Mesendoderm (in vitro differentiated cells): ENCODE data around the gene LTO1.

ENCODE experiments used
- DNase-seq: peaks from one replicate; pipeline ENCODE4 v3.0.0; 2013
- H2AK5ac ChIP-seq: 2 replicates; pipeline ENCODE4 v1.6.1; 2013; ENCODE audit warnings: low read length, inconsistent platforms
- H2BK120ac ChIP-seq: 2 replicates; pipeline ENCODE4 v1.6.1; 2013; ENCODE audit warnings: low read depth, mild to moderate bottlenecking, low read length, moderate library complexity, mixed read lengths
- H2BK15ac ChIP-seq: replicated peaks from 2 replicates; pipeline ENCODE4 v1.6.1; 2013; ENCODE audit warnings: low read depth, mild to moderate bottlenecking, moderate library complexity
- H2BK5ac ChIP-seq: 2 replicates; pipeline ENCODE4 v1.6.1; 2013; ENCODE audit warnings: low read length, inconsistent platforms
- H3K18ac ChIP-seq: 2 replicates; pipeline ENCODE4 v1.6.1; 2013; ENCODE audit warnings: mild to moderate bottlenecking, low read length, mixed read lengths
- H3K23ac ChIP-seq: one replicate; pipeline ENCODE4 v1.6.1; 2013; ENCODE audit warnings: low read length
- H3K27ac ChIP-seq: 2 replicates; pipeline ENCODE4 v1.5.1; 2013; ENCODE audit warnings: low read depth, mild to moderate bottlenecking, inconsistent platforms, low read length, moderate library complexity
- H3K27me3 ChIP-seq: 2 replicates; pipeline ENCODE4 v1.6.1; 2013; ENCODE audit warnings: low read length, control low read depth, mild to moderate bottlenecking, inconsistent platforms; ENCODE audit not compliant: insufficient read depth, poor library complexity
- H3K36me3 ChIP-seq: 2 replicates; pipeline ENCODE4 v1.6.1; 2013; ENCODE audit warnings: low read length, inconsistent platforms; ENCODE audit not compliant: control insufficient read depth, insufficient read depth
- H3K4ac ChIP-seq: one replicate; pipeline ENCODE4 v1.6.1; 2013; ENCODE audit warnings: low read depth, mild to moderate bottlenecking, low read length, moderate library complexity
- H3K4me1 ChIP-seq: 2 replicates; pipeline ENCODE4 v1.6.1; 2013; ENCODE audit warnings: low read depth, low read length, inconsistent platforms; ENCODE audit not compliant: control insufficient read depth
- H3K4me2 ChIP-seq: 2 replicates; pipeline ENCODE4 v1.6.1; 2013; ENCODE audit warnings: low read length
- H3K4me3 ChIP-seq: 2 replicates; pipeline ENCODE4 v1.5.1; 2013; ENCODE audit warnings: mild to moderate bottlenecking, low read length
- H3K56ac ChIP-seq: one replicate; pipeline ENCODE4 v1.6.1; 2013; ENCODE audit warnings: low read length
- H3K79me1 ChIP-seq: 2 replicates; pipeline ENCODE4 v1.6.1; 2013; ENCODE audit warnings: low read length, inconsistent platforms
- H3K79me2 ChIP-seq: 2 replicates; pipeline ENCODE4 v1.6.1; 2013; ENCODE audit warnings: mild to moderate bottlenecking, low read length; ENCODE audit not compliant: control insufficient read depth, insufficient read depth
- H3K9ac ChIP-seq: 2 replicates; pipeline ENCODE4 v1.6.1; 2013; ENCODE audit warnings: low read length, inconsistent platforms
- H4K5ac ChIP-seq: one replicate; pipeline ENCODE4 v1.6.1; 2013; ENCODE audit warnings: low read length
- H4K8ac ChIP-seq: one replicate; pipeline ENCODE4 v1.6.1; 2013; ENCODE audit warnings: low read depth, mild to moderate bottlenecking, control low read depth, low read length, moderate library complexity
- WGBS: extraction: QIAGEN DNeasy Blood & Tissue Kit; methylation state at CpG from one replicate; pipeline ENCODE4 v1.1.7; 2013; ENCODE audit warnings: low lambda C conversion rate, missing lambda C conversion rate; ENCODE audit not compliant: insufficient coverage; ENCODE audit errors: extremely low coverage; 5-methylcytosine and 5-hydroxymethylcytosine counted together

Gene LTO1

GRCh38 chr11:69639831-69640230 lies 35.3 kb downstream of the LTO1 start:
- Histone ChIP-seq H2BK15ac (no peak overlapping the region), H3K79me1 (peaks cover 9% of the 10 kb centered on the region), H3K4ac (peak overlapping the region; percentile 86), H3K18ac (peak overlapping the region; percentile 89), H4K8ac (no peak overlapping the region), H3K27ac (no peak overlapping the region), H2BK120ac (peak overlapping the region; percentile 55), H3K79me2 (peaks cover 20% of the 10 kb centered on the region), H2AK5ac (no peak overlapping the region), H3K4me2 (peak overlapping the region; percentile 19), H3K23ac (no peak overlapping the region), H4K5ac (no peak overlapping the region), H2BK5ac (no peak overlapping the region), H3K4me3 (no peak overlapping the region), H3K4me1 (peaks cover 2% of the 10 kb centered on the region), H3K36me3 (peaks cover 2% of the 10 kb centered on the region), H3K56ac (peak overlapping the region; percentile 79), H3K9ac (peak overlapping the region; percentile 80), H3K27me3 (no peaks in the 10 kb centered on the region)
- WGBS = no CpG with 5 or more reads among the region's 9 CpGs
- DNase-seq = no peak

- H4K5ac ChIP-seq = no peak overlapping the region
- peak overlapping the region; percentile 45 for H3K4me3 ChIP-seq
- no peak overlapping the region for H2BK5ac ChIP-seq
- H3K27me3 ChIP-seq = no peaks in the 10 kb centered on the region
- DNase-seq = peak; percentile 99
- H3K4me1 ChIP-seq = peaks cover 6% of the 10 kb centered on the region
- H2AK5ac ChIP-seq = no peak overlapping the region
- peak overlapping the region; percentile 91 for H2BK120ac ChIP-seq
- H3K27ac ChIP-seq = peak overlapping the region; percentile 93
- H2BK15ac ChIP-seq = no peak overlapping the region
- no peak overlapping the region for H3K23ac ChIP-seq
- peak overlapping the region; percentile 97 for H3K18ac ChIP-seq
- H3K4me2 ChIP-seq = peak overlapping the region; percentile 38
- no peaks in the 10 kb centered on the region for H3K36me3 ChIP-seq
- H3K79me1 ChIP-seq = peaks cover 3% of the 10 kb centered on the region
- peak overlapping the region; percentile 99 for H3K4ac ChIP-seq
- WGBS = no CpG with 5 or more reads among the region's 64 CpGs
- H3K9ac ChIP-seq = peak overlapping the region; percentile 77
- peak overlapping the region; percentile 76 for H3K56ac ChIP-seq
- peaks cover 16% of the 10 kb centered on the region for H3K79me2 ChIP-seq
- peak overlapping the region; percentile 88 for H4K8ac ChIP-seq
These were observed 36.0 kb downstream of the LTO1 start for GRCh38 chr11:69638941-69639681.

GRCh38 chr11:69637941-69638871 lies 36.9 kb downstream of the LTO1 start:
- no peak overlapping the region for H2BK15ac ChIP-seq
- no peak overlapping the region for H2AK5ac ChIP-seq
- no peaks in the 10 kb centered on the region for H3K79me1 ChIP-seq
- H3K56ac ChIP-seq = peak overlapping the region; percentile 86
- no peak overlapping the region for H3K23ac ChIP-seq
- H2BK120ac ChIP-seq = peak overlapping the region; percentile 91
- H4K8ac ChIP-seq = peak overlapping the region; percentile 88
- H3K9ac ChIP-seq = peak overlapping the region; percentile 62
- H3K4me1 ChIP-seq = peaks cover 6% of the 10 kb centered on the region
- DNase-seq = peak; percentile 89
- H3K4me3 ChIP-seq = peak overlapping the region; percentile 29
- H3K4me2 ChIP-seq = peak overlapping the region; percentile 61
- peaks cover 9% of the 10 kb centered on the region for H3K79me2 ChIP-seq
- peak overlapping the region; percentile 65 for H3K27ac ChIP-seq
- no CpG with 5 or more reads among the region's 78 CpGs for WGBS
- peak overlapping the region; percentile 90 for H3K18ac ChIP-seq
- H3K27me3 ChIP-seq = no peaks in the 10 kb centered on the region
- H3K4ac ChIP-seq = peak overlapping the region; percentile 87
- H4K5ac ChIP-seq = peak overlapping the region; percentile 98
- H3K36me3 ChIP-seq = no peaks in the 10 kb centered on the region
- H2BK5ac ChIP-seq = no peak overlapping the region

- Histone ChIP-seq H2BK120ac (peak overlapping the region; percentile 50), H3K23ac (peak overlapping the region; percentile 72), H3K27me3 (no peaks in the 10 kb centered on the region), H2BK15ac (no peak overlapping the region), H3K4ac (peak overlapping the region; percentile 87), H3K9ac (peak overlapping the region; percentile 62), H3K4me2 (peak overlapping the region; percentile 56), H3K36me3 (no peaks in the 10 kb centered on the region), H3K18ac (peak overlapping the region; percentile 85), H3K27ac (no peak overlapping the region), H3K4me3 (no peak overlapping the region), H2AK5ac (no peak overlapping the region), H3K4me1 (peaks cover 6% of the 10 kb centered on the region), H4K5ac (no peak overlapping the region), H4K8ac (no peak overlapping the region), H3K79me2 (peaks cover 9% of the 10 kb centered on the region), H3K56ac (peak overlapping the region; percentile 86), H2BK5ac (no peak overlapping the region), H3K79me1 (no peaks in the 10 kb centered on the region)
- WGBS = no CpG with 5 or more reads among the region's 67 CpGs
- no peak for DNase-seq
These were observed 37.8 kb downstream of the LTO1 start for GRCh38 chr11:69637198-69637940.

- peak overlapping the region; percentile 50 for H2BK120ac ChIP-seq
- no peak overlapping the region for H2AK5ac ChIP-seq
- H3K4me1 ChIP-seq = peaks cover 6% of the 10 kb centered on the region
- H4K8ac ChIP-seq = peak overlapping the region; percentile 79
- peak; percentile 90 for DNase-seq
- WGBS = no CpG with 5 or more reads among the region's 63 CpGs
- no peak overlapping the region for H4K5ac ChIP-seq
- H3K79me1 ChIP-seq = no peaks in the 10 kb centered on the region
- peak overlapping the region; percentile 87 for H3K4ac ChIP-seq
- H3K56ac ChIP-seq = peak overlapping the region; percentile 86
- H2BK15ac ChIP-seq = no peak overlapping the region
- no peaks in the 10 kb centered on the region for H3K36me3 ChIP-seq
- peak overlapping the region; percentile 85 for H3K18ac ChIP-seq
- H3K27me3 ChIP-seq = no peaks in the 10 kb centered on the region
- peak overlapping the region; percentile 57 for H3K4me2 ChIP-seq
- H3K27ac ChIP-seq = no peak overlapping the region
- H3K4me3 ChIP-seq = no peak overlapping the region
- peak overlapping the region; percentile 72 for H3K23ac ChIP-seq
- H2BK5ac ChIP-seq = no peak overlapping the region
- peaks cover 5% of the 10 kb centered on the region for H3K79me2 ChIP-seq
- peak overlapping the region; percentile 62 for H3K9ac ChIP-seq
These were observed 38.5 kb downstream of the LTO1 start for GRCh38 chr11:69636512-69637197.
